ENCODE results near the gene GTF2F1.
"Not testable (repeated sequence)": the region's sequence is repeated elsewhere in the genome, so short reads cannot be mapped to it uniquely, and the experiment has no call there.

GTF2F1 gene

DNA sequence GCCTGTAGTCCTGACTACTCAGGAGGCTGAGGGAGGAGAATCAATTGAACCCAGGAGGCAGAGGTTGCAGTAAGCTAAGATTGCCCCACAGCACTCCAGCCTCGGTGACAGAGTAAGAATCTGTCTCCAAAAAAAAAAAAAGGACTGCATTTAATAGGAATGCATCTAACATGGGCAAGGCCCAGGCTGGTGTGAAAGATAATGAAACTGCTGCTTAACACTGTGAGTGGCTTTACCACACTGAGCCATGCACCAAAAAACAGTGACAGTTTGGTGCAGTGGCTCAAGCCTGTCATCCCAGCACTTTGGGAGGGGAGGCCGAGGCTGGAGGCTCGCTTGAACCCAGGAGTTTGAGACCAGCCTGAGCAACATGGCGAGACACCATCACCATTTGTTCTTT is 8.6 kb downstream of the GTF2F1 start:
- DNase-seq (ENCODE audit: low spot score) = no peak

DNA sequence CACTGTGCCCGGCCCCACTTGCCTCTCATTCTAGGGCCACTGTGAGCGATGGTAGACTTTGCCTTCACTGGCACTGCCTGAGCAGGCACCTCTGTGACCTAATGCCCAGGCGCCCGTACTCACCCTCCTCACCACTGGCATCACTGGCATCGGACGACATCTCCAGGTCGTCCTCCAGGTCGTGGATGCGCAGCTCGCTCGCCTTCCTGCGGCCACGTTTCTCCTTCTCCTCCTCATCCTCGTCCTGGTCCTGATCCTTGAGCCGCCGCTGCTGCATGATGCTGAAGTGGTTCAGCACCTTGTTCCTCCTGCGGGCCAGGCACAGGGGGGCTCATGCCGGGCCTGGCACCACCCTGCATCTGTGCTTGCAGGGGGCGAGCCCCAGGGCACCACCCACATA is 9.8 kb downstream of the GTF2F1 start:
- DNase-seq (ENCODE audit: low spot score) = no peak

DNA sequence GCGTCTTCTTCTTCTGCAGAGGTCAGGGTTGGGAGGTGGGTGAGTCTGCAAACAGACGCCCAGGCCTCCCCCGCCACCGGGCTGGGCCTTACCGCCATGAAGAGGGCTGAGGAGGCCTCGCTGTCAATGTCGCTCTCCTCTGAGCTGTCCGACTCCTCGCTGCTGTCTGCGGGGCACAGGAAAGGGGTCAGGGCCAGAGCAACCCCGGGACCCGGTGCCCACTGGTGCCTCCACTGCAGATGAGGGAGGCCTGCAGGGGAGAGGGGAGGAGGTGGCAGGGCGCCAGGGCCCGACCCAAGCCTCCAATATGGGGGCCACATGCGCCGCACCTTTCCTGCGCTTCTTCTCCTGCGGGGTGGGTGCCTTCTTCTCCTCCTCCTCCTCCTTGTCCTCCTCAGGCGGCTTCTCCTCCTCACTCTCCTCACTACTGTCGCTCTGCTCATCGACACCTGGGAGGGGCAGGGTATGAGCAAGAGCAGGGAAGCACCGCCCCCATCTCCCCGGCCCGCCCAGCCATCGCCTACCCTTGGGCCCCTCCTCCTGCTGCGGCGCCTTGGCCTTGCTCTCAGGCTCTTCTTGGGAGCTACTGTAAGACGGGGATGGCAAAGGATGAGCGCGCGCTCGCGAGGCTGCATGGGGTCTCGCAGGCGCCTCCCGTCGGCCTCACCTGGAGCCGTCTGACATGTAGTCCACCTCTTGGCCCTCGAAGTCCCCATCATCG is 11.8 kb downstream of the GTF2F1 start:
- no peak for DNase-seq (ENCODE audit: low spot score)

DNA sequence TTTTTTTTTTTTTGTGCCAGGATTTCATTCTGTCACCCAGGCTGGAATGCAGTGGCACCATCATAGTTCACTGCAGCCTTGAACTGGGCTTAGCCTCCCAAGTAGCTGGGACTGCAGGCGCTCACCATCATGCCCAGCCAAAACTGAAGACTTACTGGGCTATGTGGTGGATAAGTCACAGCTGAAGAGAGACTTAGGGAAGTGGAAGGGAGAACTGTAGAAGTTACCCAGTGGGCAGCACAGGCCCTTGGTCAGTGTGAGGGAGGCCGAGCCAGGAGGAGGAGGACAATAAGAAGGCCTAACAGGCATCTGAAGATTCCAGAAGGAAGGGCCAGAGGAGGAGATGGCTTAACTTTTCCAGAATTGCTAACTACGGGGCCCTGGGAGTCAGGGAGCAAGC is 13.2 kb downstream of the GTF2F1 start:
- DNase-seq (ENCODE audit: low spot score) = no peak

DNA sequence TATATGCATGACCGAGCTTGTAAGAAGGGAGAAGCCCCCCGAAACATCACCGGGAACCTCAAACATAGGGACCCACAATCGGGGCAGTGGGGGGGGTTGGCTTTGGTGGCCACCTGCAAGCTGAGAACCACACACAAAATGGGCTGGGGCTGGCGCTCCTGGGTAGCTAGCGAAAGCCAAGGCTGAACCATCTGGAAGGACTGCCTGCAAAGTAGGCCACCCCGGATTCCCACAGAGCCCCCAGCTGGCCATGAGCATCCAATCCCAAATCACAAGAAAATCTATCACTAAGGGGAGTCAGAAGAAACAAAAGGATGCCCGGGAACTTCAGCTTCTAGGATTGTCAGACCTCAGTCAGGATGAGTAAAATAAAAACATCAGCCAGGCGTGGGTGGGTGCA is 14.5 kb downstream of the GTF2F1 start:
- DNase-seq (ENCODE audit: low spot score) = no peak

DNA sequence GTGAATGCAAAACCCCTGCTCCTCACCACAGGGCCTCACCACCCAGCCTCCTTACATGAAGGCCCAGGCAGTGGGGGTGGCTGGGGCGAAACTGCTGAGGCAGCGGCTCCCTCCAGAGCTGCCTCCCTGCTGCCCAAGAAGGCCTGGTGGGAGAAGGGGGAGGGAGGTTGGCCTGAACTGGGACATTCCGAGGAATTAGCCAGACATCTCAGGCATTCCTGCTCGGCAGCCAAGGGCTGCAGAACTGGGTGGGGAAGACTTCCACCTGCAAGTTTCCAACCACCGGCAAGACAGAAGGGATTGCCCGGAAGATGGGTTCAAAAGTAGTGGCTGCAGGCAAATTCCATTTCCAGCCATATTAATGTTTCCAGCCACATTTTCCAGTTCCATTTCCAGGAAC is 14.9 kb downstream of the GTF2F1 start:
- no peak for DNase-seq (ENCODE audit: low spot score)

DNA sequence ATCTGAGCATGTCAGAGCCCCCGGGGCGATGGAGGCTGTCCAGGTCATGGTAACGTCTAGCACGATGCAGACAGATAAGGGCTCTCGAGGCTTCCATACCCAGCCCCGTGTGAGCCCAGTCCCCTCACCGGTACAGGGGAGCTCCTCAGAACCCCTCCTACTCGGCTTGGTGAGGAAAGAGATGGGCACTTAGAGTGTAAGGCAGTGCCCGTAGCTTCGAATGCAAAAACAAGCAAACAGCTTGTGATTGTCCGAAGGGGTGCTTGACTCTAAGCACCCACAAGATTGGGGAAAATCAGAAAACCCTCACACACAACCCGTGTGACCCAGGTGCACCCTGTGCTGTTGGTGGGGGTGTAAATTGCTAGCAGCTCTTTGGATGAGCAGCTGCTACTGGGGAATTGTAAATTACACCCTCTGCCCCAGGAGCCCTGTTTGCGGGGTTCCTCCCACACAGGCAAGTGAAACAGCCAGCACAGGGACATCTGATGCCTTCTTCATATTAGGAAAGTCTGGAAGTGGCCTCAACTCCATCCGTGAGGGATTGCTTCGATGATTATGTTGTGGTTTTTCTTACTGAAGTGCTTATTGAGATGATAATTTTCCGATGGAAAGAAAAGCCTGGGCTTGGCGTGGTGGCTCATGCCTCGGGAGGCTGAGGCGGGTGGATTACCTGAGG is 16.3 kb downstream of the GTF2F1 start:
- DNase-seq (ENCODE audit: low spot score) = no peak

DNA sequence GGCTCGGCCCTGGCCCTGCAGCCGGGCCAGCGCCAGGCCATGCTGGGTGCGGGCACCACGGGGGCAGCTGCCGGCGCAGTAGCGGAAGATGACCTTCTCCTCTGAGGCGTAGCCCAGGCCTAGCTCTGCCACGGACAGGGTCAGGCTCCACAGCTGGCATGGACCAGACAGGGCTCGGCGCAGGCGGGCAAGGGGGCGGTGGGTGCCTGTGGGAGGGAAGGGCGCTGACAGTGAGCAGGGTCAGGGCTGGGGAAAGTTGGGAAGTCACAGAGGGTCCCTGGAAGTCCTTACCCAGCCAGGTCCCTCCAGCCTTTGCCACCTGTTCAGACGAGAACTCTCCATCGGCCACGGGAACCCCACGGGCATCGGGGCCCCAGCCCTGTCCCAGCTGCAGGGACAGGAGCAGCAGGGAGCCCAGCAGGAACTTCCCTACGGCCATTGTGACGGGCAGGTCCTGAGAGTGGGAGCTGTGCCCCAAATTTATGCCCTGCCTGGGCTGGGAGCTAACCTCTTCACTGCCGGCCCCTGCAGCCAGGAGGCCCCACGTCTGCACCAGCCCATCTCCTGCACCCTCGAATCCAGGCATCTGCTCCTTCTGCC is 17.5 kb downstream of the GTF2F1 start, which contains the start of gene PSPN:
Gene PSPN (minus strand): TSS at position 523 of the 600 bp plus-strand sequence. CDS start 84 bp downstream, at position 439.
- no peak for DNase-seq (ENCODE audit: low spot score)

DNA sequence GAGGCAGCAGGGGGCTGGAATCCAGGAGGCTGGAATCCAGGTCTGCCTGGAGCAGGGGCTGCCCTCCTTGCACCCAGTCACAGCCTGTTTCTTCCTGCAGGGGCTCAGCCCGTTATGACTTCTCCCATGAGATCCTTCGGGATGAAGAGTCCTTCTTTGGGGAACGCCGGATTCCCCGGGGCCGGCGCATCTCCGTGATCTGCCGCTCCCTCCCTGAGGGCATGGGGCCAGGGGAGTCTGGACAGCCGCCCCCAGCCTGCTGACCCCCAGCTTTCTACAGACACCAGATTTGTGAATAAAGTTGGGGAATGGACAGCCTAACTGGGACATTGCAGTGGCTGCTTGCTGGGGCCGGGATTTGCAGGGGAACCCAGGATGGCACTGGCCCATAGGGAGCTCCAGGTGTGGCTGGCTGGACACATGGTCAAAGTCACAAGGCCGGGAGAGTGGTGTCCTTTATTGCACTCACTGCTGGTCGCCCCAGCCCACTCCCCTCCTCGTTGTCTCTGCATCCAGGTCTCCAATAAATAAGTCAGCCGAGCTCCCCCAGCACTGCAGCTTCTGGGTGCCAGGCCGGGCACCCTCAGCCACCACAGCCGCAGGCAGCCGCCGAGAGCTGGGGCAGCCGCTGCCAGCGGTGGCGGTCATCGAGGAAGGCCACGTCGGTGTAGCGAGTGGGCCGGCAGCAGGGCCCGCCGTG is 18.1 kb downstream of the GTF2F1 start:
- DNase-seq (ENCODE audit: low spot score) = no peak

DNA sequence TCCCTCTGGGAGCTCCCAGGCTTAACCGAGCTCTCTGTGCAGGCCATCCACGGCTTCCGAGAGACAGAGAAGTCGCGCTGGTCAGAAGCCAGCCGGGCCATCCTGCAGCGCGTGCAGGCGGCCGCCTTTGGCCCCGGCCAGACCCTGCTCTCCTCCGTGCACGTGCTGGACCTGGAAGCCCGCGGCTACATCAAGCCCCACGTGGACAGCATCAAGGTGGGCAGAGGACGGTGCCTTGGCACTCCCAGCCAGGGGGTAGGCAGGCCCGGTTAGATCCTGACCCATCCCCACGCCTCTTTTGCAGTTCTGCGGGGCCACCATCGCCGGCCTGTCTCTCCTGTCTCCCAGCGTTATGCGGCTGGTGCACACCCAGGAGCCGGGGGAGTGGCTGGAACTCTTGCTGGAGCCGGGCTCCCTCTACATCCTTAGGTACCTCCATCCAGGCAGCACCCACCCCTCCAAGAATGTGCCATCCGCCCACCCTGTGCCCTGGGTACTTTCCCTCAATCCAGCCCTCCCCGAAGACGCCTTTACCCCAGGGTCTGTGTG is 18.7 kb downstream of the GTF2F1 start:
- DNase-seq (ENCODE audit: low spot score) = no peak

DNA sequence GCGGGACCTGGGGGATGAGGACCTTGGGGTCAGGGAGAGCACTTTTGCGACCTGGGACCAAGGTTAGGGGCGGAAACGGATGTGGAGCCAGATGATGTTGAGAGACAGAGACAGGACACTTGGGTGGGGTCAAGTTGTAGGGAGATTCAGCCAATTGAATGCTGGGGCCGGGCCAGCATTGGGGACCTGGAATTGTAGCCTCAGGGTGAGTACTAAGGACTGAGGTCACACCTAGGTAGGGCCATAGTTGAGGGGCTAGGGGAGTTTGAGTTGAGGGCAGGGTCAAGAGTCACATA is 19.2 kb downstream of the GTF2F1 start:
- DNase-seq (ENCODE audit: low spot score) = no peak

DNA sequence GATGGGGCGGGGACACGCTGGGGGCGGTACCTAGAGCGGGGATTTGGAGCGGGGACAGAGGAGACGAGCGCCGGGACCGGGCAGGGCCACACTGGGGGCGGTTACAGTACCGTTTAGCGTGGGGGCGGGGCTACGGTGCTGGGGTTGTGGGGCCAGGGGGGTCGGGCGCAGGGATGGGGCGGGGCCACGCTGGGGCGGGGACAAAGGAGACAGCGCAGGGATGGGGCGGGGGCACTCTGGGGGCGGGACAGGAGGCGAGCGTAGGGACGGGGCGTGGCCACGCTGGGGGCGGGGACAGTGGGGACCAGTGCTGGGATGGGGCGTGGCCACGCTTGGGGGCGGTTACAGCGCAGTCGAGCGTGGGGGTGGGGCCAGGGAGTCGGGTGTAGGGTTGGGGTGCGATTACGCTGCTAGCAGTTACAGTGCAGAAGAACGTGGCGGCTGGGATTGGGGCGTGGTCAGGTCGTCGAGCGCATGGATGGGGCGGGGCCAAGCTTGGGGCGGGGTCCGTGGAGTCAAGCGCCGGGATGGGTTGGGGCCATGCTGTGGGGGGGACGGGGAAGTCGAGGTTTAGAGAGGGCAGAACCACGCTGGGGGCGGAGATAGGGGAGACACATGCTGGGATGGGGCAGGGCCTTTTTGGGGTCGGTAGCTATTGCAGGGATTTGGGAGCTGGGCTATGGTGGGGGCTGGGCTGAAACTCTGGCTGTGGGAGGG is 19.7 kb downstream of the GTF2F1 start:
- DNase-seq (ENCODE audit: low spot score) = peak; percentile 99

DNA sequence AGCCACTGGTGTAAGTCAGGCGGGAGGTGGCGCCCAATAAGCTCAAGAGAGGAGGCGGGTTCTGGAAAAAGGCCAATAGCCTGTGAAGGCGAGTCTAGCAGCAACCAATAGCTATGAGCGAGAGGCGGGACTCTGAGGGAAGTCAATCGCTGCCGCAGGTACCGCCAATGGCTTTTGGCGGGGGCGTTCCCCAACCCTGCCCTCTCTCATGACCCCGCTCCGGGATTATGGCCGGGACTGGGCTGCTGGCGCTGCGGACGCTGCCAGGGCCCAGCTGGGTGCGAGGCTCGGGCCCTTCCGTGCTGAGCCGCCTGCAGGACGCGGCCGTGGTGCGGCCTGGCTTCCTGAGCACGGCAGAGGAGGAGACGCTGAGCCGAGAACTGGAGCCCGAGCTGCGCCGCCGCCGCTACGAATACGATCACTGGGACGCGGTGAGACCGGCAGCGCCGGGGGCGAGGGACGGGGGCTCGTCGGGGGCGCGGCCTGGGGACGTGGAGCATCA is 20.3 kb downstream of the GTF2F1 start, which contains the start of gene ALKBH7:
Gene ALKBH7 (plus strand): TSS at position 201 of the 502 bp plus-strand sequence. CDS start 27 bp downstream, at position 228.
- DNase-seq (ENCODE audit: low spot score) = peak; percentile 99

DNA sequence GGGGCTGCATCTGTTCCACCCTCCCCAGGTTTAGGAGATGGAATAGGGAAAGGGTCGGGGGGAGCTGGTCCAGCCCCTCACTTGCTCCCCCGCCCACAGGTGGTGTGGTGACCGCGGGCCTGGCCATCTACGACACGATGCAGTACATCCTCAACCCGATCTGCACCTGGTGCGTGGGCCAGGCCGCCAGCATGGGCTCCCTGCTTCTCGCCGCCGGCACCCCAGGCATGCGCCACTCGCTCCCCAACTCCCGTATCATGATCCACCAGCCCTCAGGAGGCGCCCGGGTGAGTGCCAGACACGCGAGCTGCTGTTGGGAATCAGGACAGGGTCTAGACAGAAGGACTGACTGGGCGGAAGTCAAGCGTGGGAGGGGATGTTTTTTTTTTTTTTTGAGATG is 28.6 kb downstream of the GTF2F1 start:
- no peak for DNase-seq (ENCODE audit: low spot score)

DNA sequence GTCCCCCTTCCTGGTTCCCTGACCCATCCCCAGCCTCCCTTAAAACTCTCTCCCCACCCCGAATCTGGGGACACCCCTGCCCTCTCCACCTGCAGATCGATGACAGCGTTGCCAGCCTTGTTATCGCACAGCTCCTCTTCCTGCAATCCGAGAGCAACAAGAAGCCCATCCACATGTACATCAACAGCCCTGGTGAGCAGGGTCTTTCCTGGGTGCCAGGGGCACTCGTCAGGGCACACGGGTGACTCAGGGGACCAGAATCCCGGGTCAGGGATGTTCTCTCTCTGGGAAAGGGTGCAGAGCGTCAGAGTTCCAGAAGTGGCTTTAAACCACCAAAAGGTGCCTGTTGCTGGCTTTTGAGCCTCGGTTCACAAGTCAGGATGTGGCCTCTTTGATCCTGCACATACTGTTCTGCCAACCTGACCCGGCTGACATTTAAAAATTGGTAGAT is 30.6 kb downstream of the GTF2F1 start:
- DNase-seq (ENCODE audit: low spot score) = peak; percentile 38

DNA sequence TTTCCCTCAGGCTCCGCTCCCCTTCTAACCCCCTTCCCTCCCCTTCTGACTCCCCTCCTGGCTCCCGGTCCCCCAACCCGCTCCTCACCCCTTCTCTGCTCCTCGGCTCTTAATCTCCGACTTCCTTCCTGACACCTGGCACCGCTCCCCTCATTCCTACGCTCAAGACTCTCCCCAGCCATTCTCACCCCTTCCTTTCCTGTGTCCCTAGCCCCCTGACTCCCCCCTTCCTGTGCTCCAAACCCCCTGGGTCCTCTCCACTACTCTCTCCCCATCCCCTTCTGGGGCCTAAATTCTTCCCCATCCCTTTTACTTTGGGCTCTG is 31.0 kb downstream of the GTF2F1 start:
- no peak for DNase-seq (ENCODE audit: low spot score)

DNA sequence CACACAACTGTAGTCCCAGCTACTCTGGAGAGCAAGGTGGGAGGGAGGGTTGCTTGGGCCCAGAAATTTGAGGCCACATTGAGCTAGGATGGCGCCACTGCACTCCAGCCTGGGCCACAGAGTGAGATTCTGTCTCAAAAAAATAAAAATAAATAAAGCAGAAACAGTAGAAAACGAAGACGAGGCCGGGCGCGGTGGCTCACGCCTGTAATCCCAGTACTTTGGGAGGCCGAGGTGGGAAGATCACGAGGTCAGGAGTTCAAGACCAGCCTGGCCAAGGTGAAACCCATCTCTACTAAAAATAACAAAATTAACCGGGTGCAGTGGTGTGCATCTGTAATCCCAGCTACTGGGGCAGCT is 32.1 kb downstream of the GTF2F1 start:
- DNase-seq (ENCODE audit: low spot score) = not testable (repeated sequence)

DNA sequence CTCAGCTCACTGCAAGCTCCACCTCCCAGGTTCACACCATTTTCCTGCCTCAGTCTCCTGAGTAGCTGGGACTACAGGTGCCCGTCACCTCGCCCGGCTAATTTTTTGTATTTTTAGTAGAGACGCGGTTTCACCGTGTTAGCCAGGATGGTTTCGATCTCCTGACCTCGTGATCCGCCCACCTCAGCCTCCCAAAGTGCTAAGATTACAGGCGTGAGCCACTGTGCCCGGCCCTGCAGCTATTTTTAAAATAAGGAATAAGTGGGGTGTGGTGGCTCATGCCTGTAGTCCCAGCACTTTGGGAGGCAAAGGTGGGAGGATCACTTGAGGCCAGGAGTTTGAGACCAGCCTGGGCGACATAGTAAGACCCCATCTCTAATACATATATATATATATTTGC is 32.5 kb downstream of the GTF2F1 start:
- not testable (repeated sequence) for DNase-seq (ENCODE audit: low spot score)

DNA sequence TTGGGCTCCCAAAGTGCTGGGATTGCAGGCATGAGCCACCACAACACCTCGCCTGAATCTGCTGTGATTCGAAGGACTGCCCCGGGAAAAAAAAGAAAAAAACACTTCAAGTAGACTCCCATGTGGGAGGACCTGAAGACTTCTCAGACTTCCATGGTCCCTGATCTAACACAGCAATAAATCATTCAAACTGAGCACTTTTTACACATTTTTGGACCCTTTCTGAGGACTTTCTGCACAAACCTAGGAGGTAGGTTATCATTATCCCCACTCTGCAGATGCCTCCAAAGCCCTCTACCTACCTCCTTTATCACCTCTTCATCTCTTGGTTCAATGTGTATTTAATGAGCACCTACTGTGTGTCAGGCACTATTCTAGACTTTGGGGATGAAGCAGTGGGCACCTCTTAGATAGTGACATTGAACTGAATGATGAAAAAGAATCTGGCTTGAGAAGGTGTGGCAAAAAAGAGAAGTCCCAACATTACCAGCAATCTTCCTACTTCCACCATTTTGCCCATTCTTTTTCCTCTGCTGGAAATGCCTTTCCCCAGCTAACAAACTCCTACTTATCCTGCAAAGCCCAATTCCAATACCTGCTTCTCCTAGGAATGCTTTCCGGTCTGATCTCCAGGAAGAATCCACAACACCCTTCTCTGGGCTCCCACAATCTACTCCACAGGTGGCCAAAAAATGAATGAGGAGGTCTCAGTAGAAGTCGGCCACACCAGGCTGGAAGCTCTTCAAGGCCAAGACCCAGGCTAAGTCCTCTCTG is 33.2 kb downstream of the GTF2F1 start:
- no peak for DNase-seq (ENCODE audit: low spot score)

DNA sequence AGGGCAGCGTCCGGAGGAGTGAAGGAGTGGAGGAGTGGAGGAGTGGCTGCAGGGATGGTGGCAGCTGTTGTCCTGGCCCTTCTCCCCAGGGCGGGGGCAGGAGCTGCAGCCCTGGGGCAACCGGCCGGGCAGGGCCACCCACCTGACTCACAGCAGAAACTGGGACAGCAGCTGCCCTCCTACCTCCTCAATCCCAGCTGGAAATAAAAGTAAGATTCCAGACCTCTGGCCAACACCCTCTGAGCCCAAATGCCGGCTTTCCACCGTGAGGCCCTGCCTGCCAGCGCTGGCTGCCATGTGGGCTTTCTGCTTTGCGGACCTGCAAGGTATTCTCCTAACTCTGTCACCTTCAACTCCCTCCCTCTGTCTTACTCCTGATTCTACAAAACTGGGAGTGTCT is 35.0 kb downstream of the GTF2F1 start:
- no peak for DNase-seq (ENCODE audit: low spot score)

DNA sequence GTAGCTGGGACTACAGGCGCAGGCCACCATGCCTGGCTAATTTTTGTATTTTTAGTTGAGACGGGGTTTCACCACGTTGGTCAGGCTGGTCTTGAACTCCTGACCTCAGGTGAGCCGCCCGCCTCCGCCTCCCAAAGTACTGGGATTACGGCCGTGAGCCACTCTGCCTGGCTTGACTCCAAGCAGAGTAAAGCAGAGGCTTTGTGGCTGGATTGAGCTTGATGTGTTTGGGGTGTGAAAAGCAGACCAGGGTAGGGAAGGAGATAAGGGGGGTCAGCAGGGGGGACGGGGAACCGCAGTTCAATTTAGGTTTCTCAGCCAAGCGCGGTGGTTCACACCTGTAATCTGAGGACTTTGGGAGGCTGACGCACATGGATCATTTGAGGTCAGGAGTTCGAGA is 35.8 kb downstream of the GTF2F1 start:
- no peak for DNase-seq (ENCODE audit: low spot score)
